Measurements from ENCODE around the gene ISG20. TPM values are rescaled to one million over a fixed set of nuclear protein-coding genes. Genes with fewer than 3 reads are reported as not detected.

Gene ISG20
- total and polyA plus RNA-seq, 2 donors (not counting 1 experiment from before 2014, with no cell fraction given): 190 to 232 TPM

DNA sequence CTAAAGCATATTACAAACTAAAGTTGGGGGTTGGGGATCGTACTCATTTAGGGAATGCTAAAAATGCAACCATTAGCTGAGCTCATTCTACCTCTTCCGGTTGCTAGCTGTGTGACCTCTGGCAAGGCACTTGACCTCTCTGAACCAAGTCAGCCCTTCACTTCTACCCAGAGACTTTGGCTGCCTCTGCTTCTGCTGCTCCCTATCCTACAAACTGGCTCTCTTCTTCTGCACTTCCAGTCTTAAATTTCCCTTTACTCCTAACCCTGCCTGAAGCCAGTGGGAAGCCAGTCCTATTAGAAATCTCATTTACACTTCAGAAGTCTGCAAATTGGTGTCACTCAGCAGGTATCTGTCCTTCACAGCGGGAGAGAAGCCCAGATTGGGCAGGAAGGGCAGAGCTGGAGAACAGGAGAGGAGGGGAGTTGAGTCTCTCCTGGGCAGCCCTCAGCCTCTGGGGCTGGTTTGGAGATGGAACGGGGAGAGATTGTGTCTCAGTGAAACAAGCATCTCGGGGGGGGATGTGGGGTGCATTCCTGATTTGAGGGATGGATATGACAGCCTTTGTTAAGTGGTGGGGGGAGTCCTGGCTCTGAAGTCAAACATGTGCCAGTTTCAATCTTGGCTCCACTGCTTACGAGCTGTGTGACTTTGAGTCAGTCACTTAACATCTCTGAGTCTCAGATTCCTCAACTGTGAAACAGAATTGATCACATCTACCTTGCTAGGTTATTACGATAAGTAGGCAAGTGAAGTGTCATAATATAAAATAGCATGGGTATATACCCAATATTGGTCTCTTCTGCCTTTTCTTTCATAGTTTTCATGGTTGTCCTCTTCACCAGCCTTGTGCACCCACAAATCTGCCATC, 25.5 kb upstream of the ISG20 start:
- TF ChIP-seq EZH2 (IDR thresholded peaks at IDR 0.05; ENCODE audit: borderline replicate concordance, insufficient read depth, low read depth, low read length, poor library complexity, severe bottlenecking): no peak
- TF ChIP-seq, protein P1, sequence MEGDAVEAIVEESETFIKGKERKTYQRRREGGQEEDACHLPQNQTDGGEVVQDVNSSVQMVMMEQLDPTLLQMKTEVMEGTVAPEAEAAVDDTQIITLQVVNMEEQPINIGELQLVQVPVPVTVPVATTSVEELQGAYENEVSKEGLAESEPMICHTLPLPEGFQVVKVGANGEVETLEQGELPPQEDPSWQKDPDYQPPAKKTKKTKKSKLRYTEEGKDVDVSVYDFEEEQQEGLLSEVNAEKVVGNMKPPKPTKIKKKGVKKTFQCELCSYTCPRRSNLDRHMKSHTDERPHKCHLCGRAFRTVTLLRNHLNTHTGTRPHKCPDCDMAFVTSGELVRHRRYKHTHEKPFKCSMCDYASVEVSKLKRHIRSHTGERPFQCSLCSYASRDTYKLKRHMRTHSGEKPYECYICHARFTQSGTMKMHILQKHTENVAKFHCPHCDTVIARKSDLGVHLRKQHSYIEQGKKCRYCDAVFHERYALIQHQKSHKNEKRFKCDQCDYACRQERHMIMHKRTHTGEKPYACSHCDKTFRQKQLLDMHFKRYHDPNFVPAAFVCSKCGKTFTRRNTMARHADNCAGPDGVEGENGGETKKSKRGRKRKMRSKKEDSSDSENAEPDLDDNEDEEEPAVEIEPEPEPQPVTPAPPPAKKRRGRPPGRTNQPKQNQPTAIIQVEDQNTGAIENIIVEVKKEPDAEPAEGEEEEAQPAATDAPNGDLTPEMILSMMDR (IDR thresholded peaks at IDR 0.05): no peak

More for the DNA sequence above, 25.5 kb upstream of the ISG20 start:
- intact Hi-C loops (cut with micrococcal nuclease): no loop called here
- Mint-ChIP-seq H3K4me1 (no peaks in the 10 kb centered on the region), H3K9me3 (ENCODE audit: insufficient read depth) (no peaks in the 10 kb centered on the region), H3K27ac (no peak overlapping the region), H3K27me3 (peaks cover 38% of the 10 kb centered on the region), H3K4me3 (no peak overlapping the region)
- Histone ChIP-seq H3K4me2 (replicated peaks; ENCODE audit: low read depth, low read length, poor library complexity, severe bottlenecking) (no peak overlapping the region), H3K4me3 (ENCODE audit: control extremely low read depth in 1 of 5, extremely low read depth in 1 of 5, insufficient read depth in 1 of 5, low read depth in 2 of 5, low read length in 4 of 5) (no peak overlapping the region), H3K79me2 (ENCODE audit: control insufficient read depth, insufficient read depth, low read length) (no peaks in the 10 kb centered on the region), H4K20me1 (ENCODE audit: control insufficient read depth, insufficient read depth, low read length, poor library complexity, severe bottlenecking) (no peaks in the 10 kb centered on the region), H2AFZ (ENCODE audit: insufficient read depth, low read depth, low read length, poor library complexity, severe bottlenecking) (no peak overlapping the region), H3K36me3 (replicated peaks in 1 of 2; ENCODE audit: control extremely low read depth in 1 of 2, control insufficient read depth in 1 of 2, extremely low read depth in 1 of 2, insufficient read depth in 2 of 2, low read length in 1 of 2) (no peaks in the 10 kb centered on the region), H3K27ac (ENCODE audit: low read length in 2 of 2) (no peak overlapping the region), H3K9me3 (ENCODE audit: control extremely low read depth in 1 of 3, control insufficient read depth in 2 of 3, insufficient read depth in 1 of 3, low read length in 2 of 3) (no peaks in the 10 kb centered on the region), H3K27me3 (replicated peaks in 1 of 4; ENCODE audit: control extremely low read depth in 1 of 4, control insufficient read depth in 3 of 4, insufficient read depth in 4 of 4, low read length in 3 of 4) (peaks cover 0 to 22% (median 10%) of the 10 kb centered on the region in 4 experiments), H3K9ac (ENCODE audit: low read length) (no peak overlapping the region), H3K4me1 (ENCODE audit: control insufficient read depth in 2 of 2, insufficient read depth in 2 of 2, low read length in 2 of 2) (no peaks in the 10 kb centered on the region)
- DNase-seq: no peak
- ChIA-PET CTCF (interaction anchor here (2.6 kb wide), 1 partner anchor 51 kb away, joined by 7 read pairs; no protein-coding TSS in a partner anchor), POLR2A (no interaction called here)
- ATAC-seq (ENCODE audit: low read depth): no peak
- WGBS (ENCODE audit: insufficient coverage): 85% methylated on average over 6 of the region's 7 CpGs

Measured in B cell (primary cell).